ENCODE measurements around the gene MEGF6. TPM values are rescaled to one million over a fixed set of nuclear protein-coding genes. Genes with fewer than 3 reads are reported as not detected.
"Not testable (repeated sequence)": the region's sequence is repeated elsewhere in the genome, so short reads cannot be mapped to it uniquely, and the experiment has no call there.

The MEGF6 gene
- total and polyA plus RNA-seq, 4 donors, result 6.0 to 19.9 (median 15.3) TPM

DNA sequence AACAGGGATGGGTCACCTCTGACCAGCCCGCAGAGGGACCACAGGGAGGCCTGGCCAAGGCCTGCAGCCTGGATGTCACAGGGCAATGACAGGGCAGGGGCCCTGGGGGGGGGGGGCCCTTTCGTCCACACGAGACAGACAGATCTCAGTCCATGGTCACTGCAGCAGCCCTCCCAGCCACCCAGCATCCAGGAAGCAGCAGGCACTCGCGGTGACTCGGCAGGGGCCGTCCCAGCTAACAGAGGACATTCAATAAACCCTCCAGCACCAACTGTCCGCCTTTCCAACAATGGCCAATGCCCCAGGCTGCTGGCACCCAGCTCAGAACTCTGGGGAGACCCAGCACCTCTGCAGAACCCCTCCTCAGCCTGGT lies 32.9 kb downstream of the MEGF6 start:
- no peaks in the 10 kb centered on the region for H3K9me3 ChIP-seq (ENCODE audit: control insufficient read depth, insufficient read depth, low read length)
- H3K4me3 ChIP-seq (ENCODE audit: low read depth, low read length), result no peak overlapping the region
- no peak overlapping the region for H3K27ac ChIP-seq (ENCODE audit: low read depth, low read length)
- peaks cover 56% of the 10 kb centered on the region for H3K4me1 ChIP-seq (ENCODE audit: control insufficient read depth, insufficient read depth, low read length)
- no peaks in the 10 kb centered on the region for H3K27me3 ChIP-seq (ENCODE audit: control insufficient read depth, insufficient read depth, low read length)
- no peak for DNase-seq (ENCODE audit: low read depth in 4 of 6, low spot score in 6 of 6)
- 80% methylated on average over 6 of the region's 8 CpGs for WGBS (ENCODE audit: insufficient coverage)
- peaks cover 13% of the 10 kb centered on the region for H3K36me3 ChIP-seq (ENCODE audit: control insufficient read depth, insufficient read depth, low read length)

DNA sequence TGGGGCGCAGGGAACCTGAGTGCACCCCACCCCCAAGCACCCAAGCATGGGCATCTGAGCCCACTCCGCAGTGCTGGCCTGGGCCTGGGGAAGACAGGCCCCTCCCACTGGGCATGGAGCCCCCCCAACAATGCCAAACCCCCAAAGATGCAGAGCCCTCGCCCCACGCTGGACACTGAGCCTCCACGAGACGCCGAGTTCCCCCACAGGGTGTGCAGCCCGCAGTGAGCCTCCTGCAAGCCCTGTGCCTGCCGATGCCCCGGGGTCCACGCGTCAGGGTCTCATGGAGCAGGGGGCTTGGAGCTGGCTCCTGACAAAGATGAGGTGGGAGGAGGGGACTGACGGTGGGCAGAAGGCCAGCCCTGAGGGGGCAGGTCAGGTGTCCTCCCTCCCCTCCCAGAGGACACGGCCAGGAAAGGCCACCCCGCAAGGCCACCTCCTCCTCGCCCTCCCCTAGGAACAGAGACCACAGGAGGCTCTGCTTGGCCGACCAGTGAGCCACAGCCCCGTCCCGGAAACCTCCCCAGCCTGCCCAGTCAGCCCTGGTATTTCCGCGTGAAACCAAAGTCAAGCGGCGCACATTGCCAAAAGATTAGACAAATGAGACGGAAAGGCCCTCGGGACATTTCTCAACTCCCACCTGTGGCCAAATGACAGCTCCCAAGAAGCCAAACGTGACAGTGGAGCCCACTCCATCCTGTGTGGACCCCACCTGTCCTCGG lies 33.4 kb downstream of the MEGF6 start:
- Histone ChIP-seq H3K36me3 (ENCODE audit: control insufficient read depth, insufficient read depth, low read length) (peaks cover 13% of the 10 kb centered on the region), H3K27ac (ENCODE audit: low read depth, low read length) (no peak overlapping the region), H3K27me3 (ENCODE audit: control insufficient read depth, insufficient read depth, low read length) (no peaks in the 10 kb centered on the region), H3K4me3 (ENCODE audit: low read depth, low read length) (no peak overlapping the region), H3K4me1 (ENCODE audit: control insufficient read depth, insufficient read depth, low read length) (peaks cover 61% of the 10 kb centered on the region), H3K9me3 (ENCODE audit: control insufficient read depth, insufficient read depth, low read length) (no peaks in the 10 kb centered on the region)
- no peak for DNase-seq (ENCODE audit: low read depth in 4 of 6, low spot score in 6 of 6)
- WGBS (ENCODE audit: insufficient coverage), result 54% methylated on average over 24 of the region's 27 CpGs

- H3K4me1 ChIP-seq (ENCODE audit: control insufficient read depth, insufficient read depth, low read length), result peaks cover 61% of the 10 kb centered on the region
- no peak overlapping the region for H3K27ac ChIP-seq (ENCODE audit: low read depth, low read length)
- DNase-seq (ENCODE audit: low read depth in 4 of 6, low spot score in 6 of 6), result peak in 5 of 6 donors; percentile 35 to 92 (median 69)
Measured at GRCh38 chr1:3577300-3577699, 34.0 kb downstream of the MEGF6 start.

GRCh38 chr1:3575993-3576392 lies 35.3 kb downstream of the MEGF6 start:
- WGBS (ENCODE audit: insufficient coverage), result 25% methylated on average over 12 of the region's 15 CpGs
- peak in 2 of 6 donors; percentile 72 to 75 for DNase-seq (ENCODE audit: low read depth in 4 of 6, low spot score in 6 of 6)

More at GRCh38 chr1:3577300-3577699, 34.0 kb downstream of the MEGF6 start:
- Histone ChIP-seq H3K27me3 (ENCODE audit: control insufficient read depth, insufficient read depth, low read length) (no peaks in the 10 kb centered on the region), H3K4me3 (ENCODE audit: low read depth, low read length) (no peak overlapping the region), H3K36me3 (ENCODE audit: control insufficient read depth, insufficient read depth, low read length) (peaks cover 13% of the 10 kb centered on the region), H3K9me3 (ENCODE audit: control insufficient read depth, insufficient read depth, low read length) (no peaks in the 10 kb centered on the region)
- 22% methylated on average over 7 of the region's 7 CpGs for WGBS (ENCODE audit: insufficient coverage)

DNA sequence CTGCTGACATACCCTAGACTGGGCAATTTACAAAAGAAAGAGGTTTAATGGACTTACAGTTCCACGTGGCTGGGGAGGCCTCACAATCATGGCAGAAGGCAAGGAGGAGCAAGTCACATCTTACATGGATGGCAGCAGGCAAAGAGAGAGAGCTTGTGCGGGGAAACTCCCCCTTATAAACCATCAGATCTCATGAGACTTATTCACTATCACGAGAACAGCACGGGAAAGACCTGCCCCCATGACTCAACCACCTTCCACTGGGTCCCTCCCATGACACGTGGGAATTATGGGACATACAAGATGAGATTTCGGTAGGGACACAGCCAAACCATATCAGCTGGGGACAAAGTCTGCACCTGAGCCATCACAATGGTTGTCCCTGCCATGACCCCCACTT lies 35.8 kb downstream of the MEGF6 start:
- H3K4me3 ChIP-seq (ENCODE audit: low read depth, low read length); H3K9me3 ChIP-seq (ENCODE audit: control insufficient read depth, insufficient read depth, low read length); DNase-seq (ENCODE audit: low read depth in 4 of 6, low spot score in 6 of 6); H3K27me3 ChIP-seq (ENCODE audit: control insufficient read depth, insufficient read depth, low read length); H3K27ac ChIP-seq (ENCODE audit: low read depth, low read length): not testable (repeated sequence)
- WGBS (ENCODE audit: insufficient coverage), result 100% methylated on average over 2 of the region's 6 CpGs
- H3K4me1 ChIP-seq (ENCODE audit: control insufficient read depth, insufficient read depth, low read length), result peaks cover 62% of the 10 kb centered on the region
- peaks cover 20% of the 10 kb centered on the region for H3K36me3 ChIP-seq (ENCODE audit: control insufficient read depth, insufficient read depth, low read length)

More at GRCh38 chr1:3575993-3576392, 35.3 kb downstream of the MEGF6 start:
- Histone ChIP-seq H3K27ac (ENCODE audit: low read depth, low read length) (no peak overlapping the region), H3K9me3 (ENCODE audit: control insufficient read depth, insufficient read depth, low read length) (no peaks in the 10 kb centered on the region), H3K4me1 (ENCODE audit: control insufficient read depth, insufficient read depth, low read length) (peaks cover 59% of the 10 kb centered on the region), H3K36me3 (ENCODE audit: control insufficient read depth, insufficient read depth, low read length) (peaks cover 20% of the 10 kb centered on the region), H3K27me3 (ENCODE audit: control insufficient read depth, insufficient read depth, low read length) (no peaks in the 10 kb centered on the region), H3K4me3 (ENCODE audit: low read depth, low read length) (no peak overlapping the region)

- DNase-seq (ENCODE audit: low read depth in 4 of 6, low spot score in 6 of 6), result peak in 2 of 6 donors; percentile 76 to 80
- Histone ChIP-seq H3K4me3 (ENCODE audit: low read depth, low read length) (no peak overlapping the region), H3K9me3 (ENCODE audit: control insufficient read depth, insufficient read depth, low read length) (no peaks in the 10 kb centered on the region), H3K27ac (ENCODE audit: low read depth, low read length) (no peak overlapping the region), H3K36me3 (ENCODE audit: control insufficient read depth, insufficient read depth, low read length) (peaks cover 16% of the 10 kb centered on the region), H3K27me3 (ENCODE audit: control insufficient read depth, insufficient read depth, low read length) (no peaks in the 10 kb centered on the region), H3K4me1 (ENCODE audit: control insufficient read depth, insufficient read depth, low read length) (peaks cover 82% of the 10 kb centered on the region)
- 25% methylated on average over 9 of the region's 9 CpGs for WGBS (ENCODE audit: insufficient coverage)
Measured at GRCh38 chr1:3573500-3573899, 37.8 kb downstream of the MEGF6 start.

GRCh38 chr1:3572638-3573037 lies 38.7 kb downstream of the MEGF6 start:
- Histone ChIP-seq H3K36me3 (ENCODE audit: control insufficient read depth, insufficient read depth, low read length) (peaks cover 17% of the 10 kb centered on the region), H3K4me1 (ENCODE audit: control insufficient read depth, insufficient read depth, low read length) (peaks cover 83% of the 10 kb centered on the region)
- 100% methylated on average over 1 of the region's 1 CpG for WGBS (ENCODE audit: insufficient coverage)
- DNase-seq (ENCODE audit: low read depth in 4 of 6, low spot score in 6 of 6); H3K27me3 ChIP-seq (ENCODE audit: control insufficient read depth, insufficient read depth, low read length); H3K9me3 ChIP-seq (ENCODE audit: control insufficient read depth, insufficient read depth, low read length); H3K4me3 ChIP-seq (ENCODE audit: low read depth, low read length); H3K27ac ChIP-seq (ENCODE audit: low read depth, low read length): not testable (repeated sequence)

- no peak overlapping the region for H3K27ac ChIP-seq (ENCODE audit: low read depth, low read length)
- 92% methylated on average over 6 of the region's 6 CpGs for WGBS (ENCODE audit: insufficient coverage)
- H3K4me1 ChIP-seq (ENCODE audit: control insufficient read depth, insufficient read depth, low read length), result peaks cover 83% of the 10 kb centered on the region
- H3K9me3 ChIP-seq (ENCODE audit: control insufficient read depth, insufficient read depth, low read length), result no peaks in the 10 kb centered on the region
- DNase-seq (ENCODE audit: low read depth in 4 of 6, low spot score in 6 of 6), result no peak
- H3K4me3 ChIP-seq (ENCODE audit: low read depth, low read length), result no peak overlapping the region
- peaks cover 30% of the 10 kb centered on the region for H3K36me3 ChIP-seq (ENCODE audit: control insufficient read depth, insufficient read depth, low read length)
- no peaks in the 10 kb centered on the region for H3K27me3 ChIP-seq (ENCODE audit: control insufficient read depth, insufficient read depth, low read length)
Measured at GRCh38 chr1:3571263-3571662, 40.0 kb downstream of the MEGF6 start.

GRCh38 chr1:3570066-3570986 lies 41.0 kb downstream of the MEGF6 start:
- Histone ChIP-seq H3K27me3 (ENCODE audit: control insufficient read depth, insufficient read depth, low read length) (no peaks in the 10 kb centered on the region), H3K4me1 (ENCODE audit: control insufficient read depth, insufficient read depth, low read length) (peaks cover 85% of the 10 kb centered on the region), H3K9me3 (ENCODE audit: control insufficient read depth, insufficient read depth, low read length) (no peaks in the 10 kb centered on the region), H3K4me3 (ENCODE audit: low read depth, low read length) (no peak overlapping the region), H3K36me3 (ENCODE audit: control insufficient read depth, insufficient read depth, low read length) (peaks cover 37% of the 10 kb centered on the region), H3K27ac (ENCODE audit: low read depth, low read length) (no peak overlapping the region)
- whole genome bisulfite sequencing (ENCODE audit: insufficient coverage), result 61% methylated on average over 14 of the region's 21 CpGs
- no peak for DNase-seq (ENCODE audit: low read depth in 4 of 6, low spot score in 6 of 6)
